ENCODE results near the gene RPL38. TPM values are rescaled to one million over a fixed set of nuclear protein-coding genes. Genes with fewer than 3 reads are reported as not detected.

Gene RPL38
- total RNA-seq, 1 donor from 2014 or later = 967 TPM

GRCh38 chr17:74241847-74242246 is 38.4 kb downstream of the RPL38 start:
- no peak for TF ChIP-seq CTCF (conservative IDR thresholded peaks at IDR 0.05)
- H3K27ac Mint-ChIP-seq (ENCODE audit: unreplicated experiment) = no peak overlapping the region
- peaks cover 35% of the 10 kb centered on the region for H3K4me1 Mint-ChIP-seq
- no peaks in the 10 kb centered on the region for H3K27me3 Mint-ChIP-seq (ENCODE audit: low read depth)
- H3K36me3 Mint-ChIP-seq (ENCODE audit: low read depth) = no peaks in the 10 kb centered on the region
- DNase-seq (ENCODE audit: low read depth, low spot score) = no peak
- H3K9me3 Mint-ChIP-seq = no peaks in the 10 kb centered on the region
- H3K4me3 Mint-ChIP-seq = no peak overlapping the region

GRCh38 chr17:74243013-74243755 is 39.7 kb downstream of the RPL38 start:
- TF ChIP-seq CTCF (conservative IDR thresholded peaks at IDR 0.05) = no peak
- DNase-seq (ENCODE audit: low read depth, low spot score) = no peak
- Mint-ChIP-seq H3K4me3 (no peak overlapping the region), H3K9me3 (no peaks in the 10 kb centered on the region), H3K4me1 (peaks cover 38% of the 10 kb centered on the region), H3K36me3 (ENCODE audit: low read depth) (no peaks in the 10 kb centered on the region), H3K27ac (ENCODE audit: unreplicated experiment) (peak overlapping the region; percentile 27), H3K27me3 (ENCODE audit: low read depth) (no peaks in the 10 kb centered on the region)

- H3K27ac Mint-ChIP-seq (ENCODE audit: unreplicated experiment) = no peak overlapping the region
- peaks cover 38% of the 10 kb centered on the region for H3K4me1 Mint-ChIP-seq
- TF ChIP-seq CTCF (conservative IDR thresholded peaks at IDR 0.05) = no peak
- no peak for DNase-seq (ENCODE audit: low read depth, low spot score)
- no peaks in the 10 kb centered on the region for H3K36me3 Mint-ChIP-seq (ENCODE audit: low read depth)
- no peaks in the 10 kb centered on the region for H3K27me3 Mint-ChIP-seq (ENCODE audit: low read depth)
- no peak overlapping the region for H3K4me3 Mint-ChIP-seq
- H3K9me3 Mint-ChIP-seq = no peaks in the 10 kb centered on the region
Measured at GRCh38 chr17:74244128-74244527, 40.6 kb downstream of the RPL38 start.

- Mint-ChIP-seq H3K36me3 (ENCODE audit: low read depth) (no peaks in the 10 kb centered on the region), H3K27ac (ENCODE audit: unreplicated experiment) (no peak overlapping the region), H3K9me3 (no peaks in the 10 kb centered on the region), H3K4me3 (no peak overlapping the region), H3K27me3 (ENCODE audit: low read depth) (no peaks in the 10 kb centered on the region), H3K4me1 (peaks cover 37% of the 10 kb centered on the region)
- no peak for TF ChIP-seq CTCF (conservative IDR thresholded peaks at IDR 0.05)
- DNase-seq (ENCODE audit: low read depth, low spot score) = no peak
Measured at GRCh38 chr17:74244548-74244947, 41.1 kb downstream of the RPL38 start.

GRCh38 chr17:74245145-74245831 is 41.8 kb downstream of the RPL38 start:
- H3K4me3 Mint-ChIP-seq = peak overlapping the region; percentile 64
- peak; percentile 60 for DNase-seq (ENCODE audit: low read depth, low spot score)
- peaks cover 37% of the 10 kb centered on the region for H3K4me1 Mint-ChIP-seq
- H3K9me3 Mint-ChIP-seq = no peaks in the 10 kb centered on the region
- no peaks in the 10 kb centered on the region for H3K36me3 Mint-ChIP-seq (ENCODE audit: low read depth)
- peak overlapping the region; percentile 48 for H3K27ac Mint-ChIP-seq (ENCODE audit: unreplicated experiment)
- no peak for TF ChIP-seq CTCF (conservative IDR thresholded peaks at IDR 0.05)
- no peaks in the 10 kb centered on the region for H3K27me3 Mint-ChIP-seq (ENCODE audit: low read depth)
